Measurements from ENCODE around the gene MLLT10.

DNA sequence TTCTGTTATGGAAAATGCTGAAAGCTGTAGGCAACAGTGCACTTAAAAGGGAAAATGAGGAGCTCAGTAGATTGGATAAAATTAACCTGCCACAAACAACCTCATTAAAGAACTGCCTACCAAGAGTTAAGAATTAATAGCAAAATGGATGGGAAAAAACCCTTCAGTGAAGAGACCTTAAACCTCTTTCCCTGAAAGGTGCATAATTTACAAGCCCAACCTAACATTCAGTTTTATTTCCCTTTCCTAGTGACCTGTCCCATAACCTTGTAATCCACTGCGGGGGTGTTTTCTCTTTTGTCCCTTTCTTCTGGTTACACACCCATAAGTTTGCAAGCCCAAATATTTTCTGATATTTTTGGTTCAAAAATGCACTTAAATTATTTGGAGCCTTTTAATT, 30.5 kb upstream of the MLLT10 start:
- no peak for TF ChIP-seq POLR2A (IDR thresholded peaks at IDR 0.05)
- TF ChIP-seq, protein P1, sequence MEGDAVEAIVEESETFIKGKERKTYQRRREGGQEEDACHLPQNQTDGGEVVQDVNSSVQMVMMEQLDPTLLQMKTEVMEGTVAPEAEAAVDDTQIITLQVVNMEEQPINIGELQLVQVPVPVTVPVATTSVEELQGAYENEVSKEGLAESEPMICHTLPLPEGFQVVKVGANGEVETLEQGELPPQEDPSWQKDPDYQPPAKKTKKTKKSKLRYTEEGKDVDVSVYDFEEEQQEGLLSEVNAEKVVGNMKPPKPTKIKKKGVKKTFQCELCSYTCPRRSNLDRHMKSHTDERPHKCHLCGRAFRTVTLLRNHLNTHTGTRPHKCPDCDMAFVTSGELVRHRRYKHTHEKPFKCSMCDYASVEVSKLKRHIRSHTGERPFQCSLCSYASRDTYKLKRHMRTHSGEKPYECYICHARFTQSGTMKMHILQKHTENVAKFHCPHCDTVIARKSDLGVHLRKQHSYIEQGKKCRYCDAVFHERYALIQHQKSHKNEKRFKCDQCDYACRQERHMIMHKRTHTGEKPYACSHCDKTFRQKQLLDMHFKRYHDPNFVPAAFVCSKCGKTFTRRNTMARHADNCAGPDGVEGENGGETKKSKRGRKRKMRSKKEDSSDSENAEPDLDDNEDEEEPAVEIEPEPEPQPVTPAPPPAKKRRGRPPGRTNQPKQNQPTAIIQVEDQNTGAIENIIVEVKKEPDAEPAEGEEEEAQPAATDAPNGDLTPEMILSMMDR (IDR thresholded peaks at IDR 0.05) = no peak

Measured in thyroid gland (tissue), 4 donors.